NK-92 treated with Interleukin-12 subunit alpha and Interleukin-12 subunit beta, amount 100 ng/mL, for 24 hours (cell line): Measurements from ENCODE around the gene CORO1C.
"Not testable (repeated sequence)": the region's sequence is repeated elsewhere in the genome, so short reads cannot be mapped to it uniquely, and the experiment has no call there.

Source experiments
- DNase-seq: peaks from one replicate; lab custom pipeline; 2025; lab: John Stamatoyannopoulos, UW

Gene CORO1C

DNA sequence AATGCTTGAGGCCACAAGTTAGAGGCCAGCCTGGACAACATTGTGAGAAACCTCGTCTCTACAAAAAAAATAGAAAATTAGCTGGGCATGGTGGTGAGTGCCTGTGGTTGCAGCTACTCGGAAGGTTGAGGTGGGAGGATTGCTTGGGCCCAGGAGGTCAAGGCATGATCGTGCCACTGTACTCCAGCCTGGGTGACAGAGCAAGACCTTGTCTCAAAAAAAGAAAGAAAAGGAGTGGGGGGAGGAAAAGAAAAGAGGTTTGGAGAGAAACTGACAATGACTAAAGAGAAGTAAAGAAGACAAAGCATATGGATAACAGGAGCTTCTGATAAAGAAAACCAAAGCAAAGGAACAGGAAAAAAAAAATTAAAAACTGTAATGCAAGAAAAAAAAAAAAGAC, 60.2 kb downstream of the CORO1C start:
- DNase-seq, result no peak

DNA sequence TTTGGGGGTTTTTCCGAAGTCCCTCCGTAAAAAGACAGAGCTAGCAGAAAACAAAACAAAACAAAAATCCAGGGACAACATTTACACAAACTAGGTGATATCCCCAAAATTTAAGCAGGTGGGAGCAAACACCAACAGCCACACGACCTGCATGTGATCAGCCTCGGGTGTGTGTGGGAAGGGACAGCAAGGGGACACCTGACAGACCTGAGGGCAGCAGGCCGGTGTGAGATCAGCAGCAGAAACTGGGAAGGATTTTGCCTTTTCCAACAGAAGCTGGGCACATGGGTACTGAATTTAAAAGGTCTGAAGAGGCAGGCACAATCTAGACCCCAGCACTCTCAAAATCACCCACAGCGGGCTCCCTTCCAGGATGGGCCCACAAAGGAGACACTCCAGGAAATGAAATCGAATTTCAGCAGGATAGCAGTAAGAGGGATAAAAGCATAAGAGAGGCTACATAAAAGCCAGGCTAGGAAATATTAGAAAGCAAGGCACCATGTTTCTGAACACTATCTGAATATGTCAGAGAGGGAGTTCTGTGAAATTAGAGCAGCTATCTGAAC, 61.2 kb downstream of the CORO1C start:
- no peak for DNase-seq

DNA sequence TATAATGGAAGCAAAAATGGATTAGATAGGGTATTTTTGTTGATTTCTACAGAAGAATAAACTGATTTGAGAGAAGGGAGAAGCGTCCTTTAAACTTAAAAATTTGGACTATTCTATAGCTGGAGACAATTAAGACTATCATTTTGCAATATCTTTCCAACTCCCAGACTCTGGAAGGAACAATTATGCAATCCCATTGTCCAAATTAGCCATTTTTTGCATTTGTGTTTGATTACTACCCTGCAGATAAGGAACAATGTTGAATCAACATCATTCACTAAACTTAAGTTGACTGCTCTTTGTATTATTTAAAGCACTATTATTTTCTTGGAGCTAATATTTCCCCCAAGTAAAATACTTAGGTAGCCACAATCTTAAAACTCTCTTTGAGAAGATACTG, 62.8 kb downstream of the CORO1C start:
- DNase-seq, result no peak

DNA sequence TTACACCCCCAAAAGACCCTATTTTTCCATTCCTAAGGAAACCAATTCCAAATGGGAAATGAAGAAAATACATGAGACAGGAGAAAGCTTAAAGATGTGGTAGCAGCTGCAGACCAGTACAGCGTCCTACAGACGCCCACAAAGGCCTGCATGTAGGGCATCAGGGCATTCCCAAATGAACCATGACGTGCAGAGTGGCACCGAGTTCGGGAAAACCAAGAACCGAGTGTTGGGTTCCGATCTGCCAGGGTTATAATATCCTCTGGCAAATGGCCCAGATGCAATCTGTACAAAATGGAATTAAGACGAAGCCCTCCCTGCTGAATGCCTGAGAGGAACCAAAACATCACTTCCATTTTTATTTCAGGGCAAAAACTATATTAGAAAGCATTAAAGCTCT, 63.3 kb downstream of the CORO1C start:
- no peak for DNase-seq

DNA sequence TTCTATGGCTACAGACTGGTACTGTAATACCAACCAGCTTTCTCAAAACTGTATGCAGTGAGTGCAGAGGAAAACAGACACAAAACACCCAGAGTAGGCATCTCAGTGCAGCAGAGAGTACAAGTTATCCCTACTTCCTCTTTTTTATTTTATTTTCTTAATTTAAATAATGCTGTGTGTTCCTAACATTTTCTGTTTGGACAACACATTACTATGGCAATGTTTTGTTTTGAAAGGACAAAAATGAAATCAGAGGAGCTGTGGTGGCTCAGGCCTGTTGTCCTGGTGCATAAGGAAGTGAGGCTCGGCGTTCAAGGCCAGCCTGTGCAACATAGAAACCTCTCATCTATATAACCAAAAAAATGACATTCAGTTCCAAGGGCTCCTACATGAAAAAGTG, 64.0 kb downstream of the CORO1C start:
- no peak for DNase-seq

DNA sequence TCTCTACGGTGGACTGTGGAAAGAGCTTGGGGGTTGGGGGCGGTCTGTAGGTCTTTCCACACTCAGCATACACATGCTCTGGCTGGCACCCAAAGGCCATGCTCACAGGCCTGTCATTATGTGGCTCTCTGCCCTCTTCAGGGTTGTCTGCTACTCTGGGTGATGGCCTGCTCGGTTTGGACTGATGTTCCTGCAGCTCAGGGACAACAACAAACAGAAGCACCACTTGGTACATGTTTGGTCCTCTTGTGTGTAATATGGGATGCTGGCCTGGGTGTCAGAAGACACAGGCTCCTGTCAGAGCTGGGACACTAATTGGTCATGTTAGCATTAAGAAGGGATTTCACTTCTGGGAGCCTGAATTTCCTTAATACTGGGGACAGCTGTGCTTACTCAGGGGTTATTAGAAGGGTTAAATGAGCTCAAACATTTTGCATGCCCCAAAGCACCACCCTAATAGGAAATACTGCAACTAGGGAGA, 64.9 kb downstream of the CORO1C start:
- no peak for DNase-seq

DNA sequence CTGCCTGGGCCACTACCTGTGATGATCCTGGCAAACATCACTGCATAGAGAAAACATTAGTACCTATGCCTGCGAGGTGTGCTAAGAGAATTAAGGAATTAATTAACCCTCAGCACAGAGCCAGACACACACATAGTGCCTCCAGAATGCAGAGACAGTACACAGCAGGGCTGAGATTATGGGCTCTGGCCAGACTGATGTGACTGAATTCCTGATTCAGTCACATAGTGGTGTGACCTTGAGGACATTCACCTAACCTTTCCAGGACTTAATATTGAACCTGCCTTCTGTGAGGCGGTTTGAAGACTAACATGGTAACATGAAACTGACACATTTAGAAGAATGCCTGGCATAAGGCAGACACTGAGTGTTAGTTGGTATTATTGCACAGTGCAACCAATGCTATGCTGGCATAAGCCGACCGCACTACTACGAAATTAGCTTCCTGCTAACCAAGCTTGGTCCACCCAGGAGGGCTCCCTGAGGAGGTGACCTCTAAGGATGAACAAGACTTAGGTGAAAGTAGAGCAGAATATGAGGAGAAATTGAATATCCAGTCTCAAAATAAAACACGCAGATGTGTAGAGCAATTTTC, 65.6 kb downstream of the CORO1C start:
- no peak for DNase-seq

DNA sequence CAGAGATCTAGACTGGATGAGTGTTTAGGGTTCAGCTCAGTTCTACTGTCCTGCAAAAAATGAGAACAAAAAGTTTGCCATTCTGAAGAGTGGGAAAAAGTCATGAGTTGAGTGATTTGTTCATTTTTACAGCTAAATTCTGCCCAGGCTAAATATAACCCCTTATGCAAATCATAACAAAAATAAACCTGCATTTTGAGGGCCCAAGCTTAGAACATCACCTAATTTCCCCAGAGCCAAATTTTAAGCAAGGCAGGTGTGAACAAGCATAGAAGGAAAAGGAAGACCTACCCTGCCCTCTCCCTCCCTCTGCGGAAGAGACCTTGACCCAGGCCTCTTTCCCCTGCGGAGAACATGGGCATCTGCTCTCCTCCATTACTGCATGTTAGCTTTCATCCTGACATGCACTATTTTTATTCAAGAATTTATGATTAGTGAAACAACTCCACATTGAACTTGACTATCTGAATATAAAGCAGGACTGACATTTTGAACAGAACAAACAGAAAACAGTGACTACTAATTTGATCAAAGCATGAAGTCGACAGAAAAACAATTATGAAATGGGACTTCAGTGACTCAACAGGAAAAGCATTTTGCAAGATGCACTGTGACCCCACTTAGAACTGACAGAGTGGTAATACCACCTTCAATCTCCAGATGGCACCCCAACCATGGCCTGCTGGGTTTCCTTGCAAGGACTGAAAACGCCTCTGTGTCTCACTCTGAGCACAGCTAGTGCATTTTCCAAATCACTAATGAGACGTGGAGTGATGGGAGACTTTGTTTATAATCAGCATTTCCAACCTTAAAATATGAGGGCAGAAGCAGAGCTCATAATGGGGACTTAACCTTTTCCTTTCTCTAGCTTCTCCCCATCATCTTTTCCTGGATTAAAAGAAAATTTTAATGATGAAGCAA, 66.7 kb downstream of the CORO1C start:
- peak; percentile 53 for DNase-seq

DNA sequence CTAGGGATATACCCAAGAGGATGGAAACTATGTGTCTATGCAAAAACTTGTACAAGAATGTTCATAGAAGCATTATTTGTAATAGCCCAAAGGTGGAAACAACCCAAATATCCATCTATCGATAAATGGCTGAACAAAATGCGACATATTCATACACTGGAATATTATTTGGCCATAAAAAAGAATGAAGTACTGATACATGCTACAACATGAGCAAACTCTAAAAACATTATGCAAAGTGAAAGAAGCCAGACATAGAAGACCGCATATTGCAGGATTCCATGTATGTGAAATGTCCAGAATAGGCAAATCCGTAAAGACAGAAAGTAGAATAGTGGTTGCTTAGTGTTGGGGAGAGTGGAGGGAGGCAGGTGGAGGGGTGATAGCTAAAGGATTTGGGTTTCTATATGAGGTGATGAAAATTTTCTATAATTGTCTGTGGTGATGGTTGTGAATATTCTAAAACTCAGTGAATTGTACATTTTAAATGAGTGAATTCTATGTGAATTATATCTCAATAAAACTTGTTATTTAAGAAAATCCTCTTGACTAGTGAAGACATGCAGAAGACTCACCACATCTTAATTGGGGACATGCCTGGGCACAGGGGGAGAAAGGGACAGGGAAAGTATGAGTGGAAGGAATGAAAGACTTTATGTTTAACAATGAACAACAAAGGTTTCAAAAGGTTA, 67.8 kb downstream of the CORO1C start:
- DNase-seq, result no peak

DNA sequence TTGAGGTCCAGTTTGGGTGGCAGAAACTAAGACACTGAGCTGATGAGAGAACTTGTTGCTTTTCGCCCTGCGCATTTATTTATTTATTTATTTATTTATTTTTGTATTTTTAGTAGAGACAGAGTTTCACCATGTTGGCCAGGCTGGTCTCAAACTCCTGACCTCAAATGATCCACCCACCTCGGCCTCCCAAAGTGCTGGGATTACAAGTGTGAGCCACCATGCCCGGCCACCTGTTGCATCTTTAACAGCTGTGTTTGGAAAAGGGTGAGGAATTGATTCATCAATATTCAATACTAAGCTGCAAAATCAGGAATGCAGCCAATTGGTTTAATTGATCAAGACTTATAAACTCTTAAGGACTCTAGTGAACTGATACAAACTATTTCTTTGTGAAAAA, 73.2 kb downstream of the CORO1C start:
- DNase-seq, result not testable (repeated sequence)

DNA sequence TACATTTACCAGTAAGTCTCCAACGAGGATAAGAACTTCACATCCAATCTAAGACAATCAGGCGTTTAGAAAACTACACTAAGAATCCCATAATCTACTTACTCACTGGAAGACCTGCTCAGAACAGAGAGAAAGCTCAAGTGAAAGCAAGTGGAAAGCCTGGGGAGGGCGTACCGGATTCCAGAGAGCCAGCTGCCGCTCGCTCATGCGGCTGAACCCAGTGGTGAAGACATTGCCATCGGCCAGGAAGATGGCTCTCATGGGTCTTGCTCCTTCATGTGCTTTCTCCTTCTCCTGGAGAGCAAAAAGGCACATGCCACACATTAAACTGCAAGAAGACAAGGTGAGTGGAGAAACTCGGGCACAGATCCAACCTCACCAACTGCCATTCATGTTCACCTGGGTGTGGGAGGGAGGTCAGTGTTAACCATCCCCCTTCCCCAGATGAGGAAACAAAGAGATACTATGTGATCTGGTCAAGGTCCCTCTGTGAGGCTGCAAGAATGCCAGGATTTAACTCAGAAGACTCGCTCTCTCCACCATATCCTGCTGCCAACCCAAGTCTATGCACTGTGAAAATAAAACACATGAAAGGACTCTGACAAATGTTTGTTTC, 74.1 kb downstream of the CORO1C start:
- no peak for DNase-seq

DNA sequence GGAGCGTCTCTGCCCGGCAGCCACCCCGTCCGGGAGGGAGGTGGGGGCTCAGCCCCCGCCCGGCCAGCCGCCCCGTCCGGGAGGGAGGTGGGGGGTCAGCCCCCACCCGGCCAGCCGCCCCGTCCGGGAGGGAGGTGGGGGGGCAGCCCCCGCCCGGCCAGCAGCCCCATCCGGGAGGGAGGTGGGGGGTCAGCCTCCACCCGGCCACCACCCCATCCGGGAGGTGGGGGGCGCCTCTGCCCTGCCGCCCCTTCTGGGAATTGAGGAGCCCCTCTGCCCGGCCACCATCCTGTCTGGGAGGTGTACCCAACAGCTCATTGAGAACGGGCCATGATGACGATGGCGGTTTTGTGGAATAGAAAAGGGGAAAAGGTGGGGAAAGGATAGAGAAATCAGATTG, 75.1 kb downstream of the CORO1C start:
- DNase-seq, result not testable (repeated sequence)

DNA sequence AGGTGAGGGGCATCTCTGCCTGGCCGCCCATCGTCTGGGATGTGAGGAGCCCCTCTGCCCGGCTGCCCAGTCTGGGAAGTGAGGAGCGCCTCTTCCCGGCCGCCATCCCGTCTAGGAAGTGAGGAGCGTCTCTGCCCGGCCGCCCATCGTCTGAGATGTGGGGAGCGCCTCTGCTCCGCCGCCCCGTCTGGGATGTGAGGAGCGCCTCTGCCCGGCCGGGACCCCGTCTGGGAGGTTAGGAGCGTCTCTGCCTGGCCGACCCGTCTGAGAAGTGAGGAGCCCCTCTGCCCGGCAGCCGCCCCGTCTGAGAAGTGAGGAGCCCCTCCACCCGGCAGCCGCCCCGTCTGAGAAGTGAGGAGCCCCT, 75.5 kb downstream of the CORO1C start:
- not testable (repeated sequence) for DNase-seq

DNA sequence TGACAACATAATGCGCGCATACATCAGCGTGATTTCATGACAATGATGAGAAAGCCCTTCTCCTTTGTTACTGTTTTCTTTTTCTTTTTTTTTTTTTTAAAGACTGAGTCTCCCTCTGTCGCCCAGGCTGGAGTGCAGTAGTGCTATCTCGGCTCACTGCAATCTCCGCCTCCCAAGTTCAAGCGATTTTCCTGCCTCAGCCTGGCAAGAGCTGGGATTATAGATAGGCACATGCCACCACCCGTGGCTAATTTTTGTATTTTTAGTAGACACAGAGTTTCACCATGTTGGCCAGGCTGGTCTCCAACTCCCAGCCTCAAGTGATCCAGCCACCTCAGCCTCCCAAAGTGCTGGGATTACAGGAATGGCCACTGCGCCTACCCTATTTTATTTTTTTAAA, 76.7 kb downstream of the CORO1C start:
- not testable (repeated sequence) for DNase-seq

DNA sequence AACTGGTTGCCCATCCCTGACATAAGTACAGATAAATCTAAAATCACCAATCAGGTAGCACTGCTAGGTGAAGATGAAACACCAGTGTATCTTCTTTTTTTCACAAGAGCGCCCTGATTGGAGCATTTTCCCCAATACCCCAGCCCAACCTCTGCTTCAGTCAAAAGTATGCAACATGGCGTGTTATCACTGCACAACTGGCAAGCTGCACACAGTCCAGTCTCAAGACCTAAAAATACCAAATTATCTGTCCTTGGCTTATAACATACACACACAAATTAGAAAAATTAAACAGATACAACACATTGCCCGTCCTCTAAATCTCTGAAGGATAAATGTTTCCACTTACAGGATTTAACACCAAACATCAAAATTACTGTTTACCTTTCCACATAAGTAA, 77.4 kb downstream of the CORO1C start:
- DNase-seq, result no peak

DNA sequence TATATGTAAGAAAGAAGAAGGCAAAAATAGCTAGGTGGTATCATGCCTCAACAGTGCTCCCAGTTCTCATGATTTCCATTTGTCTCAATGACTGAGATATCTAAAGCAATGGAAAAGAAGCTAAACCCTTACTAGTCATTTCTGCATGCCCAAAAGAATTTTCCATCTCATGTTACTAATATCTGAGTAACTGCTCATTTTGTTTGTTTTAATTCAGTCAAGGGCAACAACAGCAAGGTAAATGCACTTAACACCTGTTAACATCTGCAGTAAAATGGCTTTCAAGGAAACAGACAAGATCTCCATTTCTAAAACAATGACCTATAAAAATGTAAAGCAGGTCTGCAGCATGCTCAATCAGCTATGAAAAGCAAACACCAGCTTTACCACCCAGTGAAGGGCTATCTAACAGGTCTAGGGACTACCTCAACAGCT, 78.2 kb downstream of the CORO1C start:
- DNase-seq, result no peak

DNA sequence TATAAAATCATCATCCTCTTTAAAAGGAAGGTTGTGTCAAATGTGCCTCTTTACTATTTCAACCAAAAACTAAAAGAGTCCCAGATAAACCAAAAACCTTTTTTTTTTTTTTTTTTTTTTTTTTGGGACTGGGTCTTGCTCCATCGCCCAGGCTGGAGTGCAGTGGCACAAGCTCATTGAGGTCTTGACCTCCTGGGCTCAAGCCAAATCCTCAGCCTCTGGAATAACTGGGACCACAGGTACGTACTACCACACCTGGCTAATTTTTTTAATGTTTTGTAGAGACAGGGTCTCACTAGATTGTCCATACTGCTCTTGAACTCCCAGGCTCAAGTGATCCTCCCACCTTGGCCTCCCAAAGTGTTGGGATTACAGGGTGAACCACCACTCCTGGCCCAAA, 81.2 kb downstream of the CORO1C start:
- no peak for DNase-seq

DNA sequence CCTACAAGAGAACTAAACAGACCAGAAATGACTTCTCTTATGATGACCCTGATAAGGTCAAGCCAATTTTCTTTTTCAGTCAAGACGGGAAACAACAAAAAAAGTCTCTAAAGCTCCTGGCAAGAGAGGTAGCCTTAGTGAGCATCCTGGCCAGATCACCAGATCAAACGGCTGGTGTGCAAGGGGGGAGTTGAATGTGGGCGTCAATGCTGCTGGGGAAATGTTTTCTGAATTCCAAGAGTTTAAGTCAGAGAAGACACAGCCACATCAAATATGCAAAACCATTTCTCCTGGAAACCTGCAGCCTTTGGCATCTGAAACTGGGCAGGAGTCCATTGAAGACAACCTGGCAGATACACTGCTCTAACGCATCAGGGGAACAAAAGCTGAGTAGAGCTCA, 81.6 kb downstream of the CORO1C start:
- DNase-seq, result no peak

DNA sequence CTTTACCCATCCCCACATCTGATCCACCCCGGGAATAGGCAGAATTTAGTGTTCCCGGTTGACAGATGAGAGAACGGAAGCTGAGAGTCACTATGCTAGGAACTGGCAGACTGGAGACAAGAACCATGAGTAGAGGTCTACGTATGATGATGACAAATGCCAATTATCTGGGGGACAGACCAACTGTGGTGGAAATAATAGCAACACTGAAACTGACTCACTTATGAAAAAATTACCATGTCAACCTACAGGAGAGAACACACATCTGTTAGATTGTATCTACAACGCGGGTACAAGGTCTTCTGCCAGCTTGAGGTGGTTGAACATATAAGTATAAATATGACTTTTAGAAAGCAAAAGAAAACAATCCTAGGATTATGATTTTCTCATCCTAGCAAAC, 82.2 kb downstream of the CORO1C start:
- no peak for DNase-seq

DNA sequence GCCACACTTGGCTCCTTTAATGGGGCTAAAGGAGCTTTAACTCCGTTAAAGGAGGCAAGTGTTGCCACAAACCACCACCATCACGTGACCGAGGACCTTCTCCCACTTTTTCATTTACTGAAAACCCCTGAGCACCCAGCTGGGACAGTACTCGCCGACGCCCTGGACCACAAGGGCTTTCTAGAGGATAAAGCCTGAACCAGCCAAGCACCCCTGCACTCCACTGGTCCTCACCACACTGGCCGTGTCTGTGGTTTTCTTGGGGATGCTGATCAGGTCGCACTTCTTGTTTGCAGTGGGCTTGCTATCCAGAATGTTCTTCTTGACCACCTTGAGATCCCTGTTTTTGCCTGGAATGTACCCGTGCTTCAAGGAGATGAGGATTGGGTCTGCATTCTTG, 82.9 kb downstream of the CORO1C start:
- DNase-seq, result no peak

DNA sequence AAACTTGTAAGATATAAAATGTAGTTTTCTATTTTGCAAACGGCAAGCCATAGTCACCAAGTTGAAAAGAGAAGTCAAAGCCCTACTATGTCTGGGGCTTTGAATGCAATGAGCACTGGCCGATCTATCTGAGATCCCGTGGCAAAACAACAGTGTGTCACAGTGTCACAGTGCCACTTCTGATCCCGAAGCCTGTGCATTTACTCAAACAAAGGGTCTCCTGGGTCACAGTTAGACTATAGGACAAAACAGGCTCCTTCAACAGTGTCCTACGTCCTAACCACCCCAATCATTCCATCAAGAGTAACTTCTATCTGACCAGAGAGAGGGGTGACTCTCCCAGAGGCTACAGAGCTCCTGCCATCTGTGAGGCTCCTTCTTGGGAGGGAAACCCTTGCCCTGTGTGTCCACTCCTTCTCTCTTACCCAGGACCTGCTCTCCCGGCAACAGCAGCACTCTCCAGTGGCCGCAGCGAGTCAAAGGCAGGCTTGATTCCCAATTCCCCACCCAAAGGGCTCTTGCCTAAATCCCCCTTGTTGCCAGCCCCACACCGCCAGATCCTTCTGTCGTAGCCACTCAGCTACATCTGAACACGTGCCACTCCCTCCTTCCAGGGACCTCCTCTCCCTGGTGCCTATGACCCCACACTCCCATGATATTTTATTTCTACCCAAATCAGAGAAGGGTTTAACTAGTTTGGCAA, 83.6 kb downstream of the CORO1C start:
- no peak for DNase-seq
